ENCODE results near the gene PHLDB2. TPM values are rescaled to one million over a fixed set of nuclear protein-coding genes. Genes with fewer than 3 reads are reported as not detected.

Gene PHLDB2
- total and polyA plus RNA-seq, 2 of the 13 experiments (the other 11 are each of a cell fraction or from before 2014, with no cell fraction given), result 8.4 to 23.6 TPM

DNA sequence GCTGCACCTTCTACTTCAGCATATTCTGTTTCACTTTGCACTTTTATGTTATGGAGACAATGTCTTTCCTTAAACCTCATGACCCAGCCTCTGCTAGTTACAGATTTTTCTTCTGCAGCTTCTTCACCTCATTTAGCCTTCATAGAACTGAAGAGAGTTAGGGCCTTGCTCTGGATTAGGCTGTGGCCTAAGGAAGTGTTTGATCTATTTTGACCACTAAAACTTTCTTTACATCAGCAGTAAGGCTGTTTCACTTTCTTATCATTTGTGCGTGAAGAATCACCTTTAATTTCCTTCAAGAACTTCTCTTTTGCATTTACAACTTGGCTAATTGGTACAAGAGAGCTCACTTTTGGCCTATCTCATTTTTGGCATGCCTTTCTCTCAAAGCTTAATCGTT is 40.9 kb downstream of the PHLDB2 start:
- H3K9ac ChIP-seq (ENCODE audit: insufficient read depth, low read depth, low read length), result no peak overlapping the region
- no peak overlapping the region for H3K4me2 ChIP-seq (ENCODE audit: low read depth, low read length)
- no peaks in the 10 kb centered on the region for H3K9me3 ChIP-seq (ENCODE audit: low read length)
- H3K27me3 ChIP-seq (ENCODE audit: control insufficient read depth in 1 of 2, insufficient read depth in 2 of 2, low read length in 2 of 2), result no peaks in the 10 kb centered on the region
- H4K20me1 ChIP-seq (ENCODE audit: insufficient read depth, low read length), result no peaks in the 10 kb centered on the region
- DNase-seq (ENCODE audit: low spot score) (no peak), ATAC-seq (no peak), FAIRE-seq (no peak)
- H3K4me3 ChIP-seq (replicated peaks in 1 of 3; ENCODE audit: insufficient read depth in 1 of 3, low read depth in 2 of 3, low read length in 3 of 3), result no peak overlapping the region
- WGBS (ENCODE audit: low lambda C conversion rate), result 95% methylated on average over 2 of the region's 2 CpGs
- ChIA-PET POLR2A (no interaction called here), CTCF (ENCODE audit: low intra/inter-chr PET ratio, low total read pairs) (no interaction called here)
- TF ChIP-seq, protein P1, sequence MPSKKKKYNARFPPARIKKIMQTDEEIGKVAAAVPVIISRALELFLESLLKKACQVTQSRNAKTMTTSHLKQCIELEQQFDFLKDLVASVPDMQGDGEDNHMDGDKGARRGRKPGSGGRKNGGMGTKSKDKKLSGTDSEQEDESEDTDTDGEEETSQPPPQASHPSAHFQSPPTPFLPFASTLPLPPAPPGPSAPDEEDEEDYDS (CRISPR knock-in tag; IDR thresholded peaks at IDR 0.05), result no peak
- TF ChIP-seq, protein P2, sequence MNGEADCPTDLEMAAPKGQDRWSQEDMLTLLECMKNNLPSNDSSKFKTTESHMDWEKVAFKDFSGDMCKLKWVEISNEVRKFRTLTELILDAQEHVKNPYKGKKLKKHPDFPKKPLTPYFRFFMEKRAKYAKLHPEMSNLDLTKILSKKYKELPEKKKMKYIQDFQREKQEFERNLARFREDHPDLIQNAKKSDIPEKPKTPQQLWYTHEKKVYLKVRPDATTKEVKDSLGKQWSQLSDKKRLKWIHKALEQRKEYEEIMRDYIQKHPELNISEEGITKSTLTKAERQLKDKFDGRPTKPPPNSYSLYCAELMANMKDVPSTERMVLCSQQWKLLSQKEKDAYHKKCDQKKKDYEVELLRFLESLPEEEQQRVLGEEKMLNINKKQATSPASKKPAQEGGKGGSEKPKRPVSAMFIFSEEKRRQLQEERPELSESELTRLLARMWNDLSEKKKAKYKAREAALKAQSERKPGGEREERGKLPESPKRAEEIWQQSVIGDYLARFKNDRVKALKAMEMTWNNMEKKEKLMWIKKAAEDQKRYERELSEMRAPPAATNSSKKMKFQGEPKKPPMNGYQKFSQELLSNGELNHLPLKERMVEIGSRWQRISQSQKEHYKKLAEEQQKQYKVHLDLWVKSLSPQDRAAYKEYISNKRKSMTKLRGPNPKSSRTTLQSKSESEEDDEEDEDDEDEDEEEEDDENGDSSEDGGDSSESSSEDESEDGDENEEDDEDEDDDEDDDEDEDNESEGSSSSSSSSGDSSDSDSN (CRISPR knock-in tag; IDR thresholded peaks at IDR 0.05), result no peak
- TF ChIP-seq, protein P3, sequence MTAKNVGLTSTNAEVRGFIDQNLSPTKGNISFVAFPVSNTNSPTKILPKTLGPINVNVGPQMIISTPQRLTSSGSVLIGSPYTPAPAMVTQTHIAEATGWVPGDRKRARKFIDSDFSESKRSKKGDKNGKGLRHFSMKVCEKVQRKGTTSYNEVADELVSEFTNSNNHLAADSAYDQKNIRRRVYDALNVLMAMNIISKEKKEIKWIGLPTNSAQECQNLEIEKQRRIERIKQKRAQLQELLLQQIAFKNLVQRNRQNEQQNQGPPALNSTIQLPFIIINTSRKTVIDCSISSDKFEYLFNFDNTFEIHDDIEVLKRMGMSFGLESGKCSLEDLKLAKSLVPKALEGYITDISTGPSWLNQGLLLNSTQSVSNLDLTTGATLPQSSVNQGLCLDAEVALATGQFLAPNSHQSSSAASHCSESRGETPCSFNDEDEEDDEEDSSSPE (CRISPR knock-in tag; IDR thresholded peaks at IDR 0.05), result no peak
- no peak for TF ChIP-seq POGK (CRISPR knock-in tag; conservative IDR thresholded peaks at IDR 0.05)
- no peaks in the 10 kb centered on the region for H3K79me2 ChIP-seq (ENCODE audit: insufficient read depth, low read length)
- H3K36me3 ChIP-seq (replicated peaks in 1 of 2; ENCODE audit: control insufficient read depth in 1 of 2, insufficient read depth in 2 of 2, low read length in 2 of 2), result no peaks in the 10 kb centered on the region; a peak in 1 of 5 replicates
- in situ Hi-C loops (cut with HindIII; ENCODE audit: extremely low pct_ligation_motif_present, low pct_unique_long_range_greater_than_20kb) (no loop called here), intact Hi-C loops (cut with micrococcal nuclease; ENCODE audit: unreplicated experiment) (no loop called here)
- 0 out of 2 replicates have a peak, but pooled peaks cover 5% of the 10 kb centered on the region for H3K4me1 ChIP-seq (ENCODE audit: insufficient read depth, low read length)
- BruUV-seq (replicated peaks), result no TSS peak
- H2AFZ ChIP-seq (ENCODE audit: low read length), result no peak overlapping the region
- H3K27ac ChIP-seq (ENCODE audit: extremely low read length, insufficient read depth, low read length), result no peak overlapping the region
